Measurements from ENCODE around the gene CAMK2A. TPM values are rescaled to one million over a fixed set of nuclear protein-coding genes. Genes with fewer than 3 reads are reported as not detected.

Gene CAMK2A
- total RNA-seq, 2 donors from 2014 or later = 0.50 to 1.0 TPM

DNA sequence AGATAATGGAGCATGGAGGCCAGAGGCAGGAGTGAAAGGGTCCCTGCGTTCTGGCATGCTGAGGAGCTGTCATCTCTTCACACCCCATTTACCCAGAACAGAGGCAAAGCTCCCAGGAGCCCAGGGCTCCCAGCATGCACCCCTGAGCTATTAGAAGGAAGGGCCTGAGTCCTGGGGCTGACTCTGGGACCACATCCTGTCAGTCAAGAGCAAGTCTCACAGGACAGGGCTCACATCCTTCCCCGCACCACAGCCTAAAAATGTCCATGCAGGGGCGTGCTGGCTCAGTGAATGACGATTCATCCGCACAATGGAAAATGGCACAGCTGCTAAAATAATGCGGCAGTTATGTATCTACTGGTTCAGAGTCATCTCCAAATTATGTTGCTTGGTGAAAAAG, 31.4 kb downstream of the CAMK2A start:
- no peak overlapping the region for H3K27ac ChIP-seq
- 73% methylated on average over 6 of the region's 6 CpGs for WGBS
- no peak for TF ChIP-seq POLR2A (IDR thresholded peaks at IDR 0.05)
- TF ChIP-seq POLR2AphosphoS5 (IDR thresholded peaks at IDR 0.05) = no peak
- TF ChIP-seq, protein P1, sequence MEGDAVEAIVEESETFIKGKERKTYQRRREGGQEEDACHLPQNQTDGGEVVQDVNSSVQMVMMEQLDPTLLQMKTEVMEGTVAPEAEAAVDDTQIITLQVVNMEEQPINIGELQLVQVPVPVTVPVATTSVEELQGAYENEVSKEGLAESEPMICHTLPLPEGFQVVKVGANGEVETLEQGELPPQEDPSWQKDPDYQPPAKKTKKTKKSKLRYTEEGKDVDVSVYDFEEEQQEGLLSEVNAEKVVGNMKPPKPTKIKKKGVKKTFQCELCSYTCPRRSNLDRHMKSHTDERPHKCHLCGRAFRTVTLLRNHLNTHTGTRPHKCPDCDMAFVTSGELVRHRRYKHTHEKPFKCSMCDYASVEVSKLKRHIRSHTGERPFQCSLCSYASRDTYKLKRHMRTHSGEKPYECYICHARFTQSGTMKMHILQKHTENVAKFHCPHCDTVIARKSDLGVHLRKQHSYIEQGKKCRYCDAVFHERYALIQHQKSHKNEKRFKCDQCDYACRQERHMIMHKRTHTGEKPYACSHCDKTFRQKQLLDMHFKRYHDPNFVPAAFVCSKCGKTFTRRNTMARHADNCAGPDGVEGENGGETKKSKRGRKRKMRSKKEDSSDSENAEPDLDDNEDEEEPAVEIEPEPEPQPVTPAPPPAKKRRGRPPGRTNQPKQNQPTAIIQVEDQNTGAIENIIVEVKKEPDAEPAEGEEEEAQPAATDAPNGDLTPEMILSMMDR (IDR thresholded peaks at IDR 0.05) = no peak

DNA sequence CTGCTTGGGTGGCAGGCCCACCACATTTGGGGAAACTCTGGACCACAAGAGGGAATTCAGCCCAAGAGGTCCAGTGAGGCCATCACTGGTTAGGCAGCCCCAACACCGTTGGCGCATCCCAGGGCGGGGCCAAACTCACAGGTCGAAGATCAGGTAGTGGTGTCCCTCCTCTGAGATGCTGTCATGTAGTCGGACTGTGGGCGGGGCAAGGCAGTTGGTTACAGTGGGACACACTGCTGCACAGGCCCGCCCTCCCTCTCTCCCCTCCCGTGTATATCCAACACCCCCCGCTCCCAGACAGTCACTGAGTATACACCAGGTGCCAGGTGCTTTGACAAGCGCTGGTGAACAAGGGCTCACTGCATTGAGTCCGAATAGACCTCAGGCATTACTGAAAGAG, 32.1 kb downstream of the CAMK2A start:
- WGBS = 82% methylated on average over 11 of the region's 11 CpGs
- no peak for TF ChIP-seq POLR2A (IDR thresholded peaks at IDR 0.05)
- no peak for TF ChIP-seq POLR2AphosphoS5 (IDR thresholded peaks at IDR 0.05)
- TF ChIP-seq, protein P1 (IDR thresholded peaks at IDR 0.05) = no peak
- intact Hi-C loops (cut with DNase I) = no loop called here
- Histone ChIP-seq H3K27ac (no peak overlapping the region), H3K4me1 (replicated peaks) (no peaks in the 10 kb centered on the region), H3K36me3 (no peaks in the 10 kb centered on the region), H3K4me3 (no peak overlapping the region), H3K27me3 (replicated peaks; ENCODE audit: insufficient read depth) (no peaks in the 10 kb centered on the region), H3K9me3 (no peaks in the 10 kb centered on the region)
- DNase-seq (ENCODE audit: low spot score) = no peak

More for the DNA sequence above, 31.4 kb downstream of the CAMK2A start:
- DNase-seq (ENCODE audit: low spot score) = no peak
- Histone ChIP-seq H3K36me3 (no peaks in the 10 kb centered on the region), H3K9me3 (no peaks in the 10 kb centered on the region), H3K4me3 (no peak overlapping the region), H3K27me3 (replicated peaks; ENCODE audit: insufficient read depth) (no peaks in the 10 kb centered on the region), H3K4me1 (replicated peaks) (no peaks in the 10 kb centered on the region)
- intact Hi-C loops (cut with DNase I) = no loop called here

DNA sequence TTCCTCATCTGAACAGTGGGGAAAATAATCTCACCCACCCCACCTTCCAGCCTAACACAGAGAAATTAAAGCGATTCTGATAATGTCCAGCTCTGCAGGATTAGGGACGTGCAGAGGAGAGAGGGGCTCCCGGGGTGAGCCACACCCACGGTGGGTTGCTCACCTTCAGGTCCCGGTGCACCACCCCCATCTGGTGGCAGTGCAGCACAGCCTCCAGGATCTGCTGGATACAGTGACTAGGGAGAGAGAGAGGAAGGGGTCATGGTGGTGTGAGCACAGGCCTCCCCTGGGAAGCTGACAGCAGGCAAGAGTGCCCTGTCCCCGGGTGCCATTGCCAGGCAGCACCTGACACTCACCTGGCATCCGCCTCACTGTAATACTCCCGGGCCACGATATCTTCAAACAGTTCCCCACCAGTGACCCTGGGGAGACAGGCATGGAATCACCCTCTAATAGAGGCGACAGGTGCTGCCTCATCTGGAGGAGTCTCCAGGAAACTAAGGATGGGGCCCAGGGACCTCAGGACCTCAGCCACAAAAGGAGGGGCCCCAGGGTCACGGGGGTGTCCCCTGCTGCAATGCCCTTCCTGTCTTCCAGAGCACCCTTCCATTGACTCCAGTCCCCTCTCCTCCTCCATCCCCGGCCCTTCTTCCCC, 33.0 kb downstream of the CAMK2A start:
- Histone ChIP-seq H3K4me3 (no peak overlapping the region), H3K36me3 (no peaks in the 10 kb centered on the region), H3K27ac (no peak overlapping the region), H3K9me3 (no peaks in the 10 kb centered on the region), H3K4me1 (replicated peaks) (no peaks in the 10 kb centered on the region), H3K27me3 (replicated peaks; ENCODE audit: insufficient read depth) (no peaks in the 10 kb centered on the region)
- TF ChIP-seq POLR2AphosphoS5 (IDR thresholded peaks at IDR 0.05) (no peak), POLR2A (IDR thresholded peaks at IDR 0.05) (no peak)
- TF ChIP-seq, protein P1 (IDR thresholded peaks at IDR 0.05) = no peak
- intact Hi-C loops (cut with DNase I) = no loop called here
- 77% methylated on average over 12 of the region's 12 CpGs for WGBS
- no peak for DNase-seq (ENCODE audit: low spot score)

DNA sequence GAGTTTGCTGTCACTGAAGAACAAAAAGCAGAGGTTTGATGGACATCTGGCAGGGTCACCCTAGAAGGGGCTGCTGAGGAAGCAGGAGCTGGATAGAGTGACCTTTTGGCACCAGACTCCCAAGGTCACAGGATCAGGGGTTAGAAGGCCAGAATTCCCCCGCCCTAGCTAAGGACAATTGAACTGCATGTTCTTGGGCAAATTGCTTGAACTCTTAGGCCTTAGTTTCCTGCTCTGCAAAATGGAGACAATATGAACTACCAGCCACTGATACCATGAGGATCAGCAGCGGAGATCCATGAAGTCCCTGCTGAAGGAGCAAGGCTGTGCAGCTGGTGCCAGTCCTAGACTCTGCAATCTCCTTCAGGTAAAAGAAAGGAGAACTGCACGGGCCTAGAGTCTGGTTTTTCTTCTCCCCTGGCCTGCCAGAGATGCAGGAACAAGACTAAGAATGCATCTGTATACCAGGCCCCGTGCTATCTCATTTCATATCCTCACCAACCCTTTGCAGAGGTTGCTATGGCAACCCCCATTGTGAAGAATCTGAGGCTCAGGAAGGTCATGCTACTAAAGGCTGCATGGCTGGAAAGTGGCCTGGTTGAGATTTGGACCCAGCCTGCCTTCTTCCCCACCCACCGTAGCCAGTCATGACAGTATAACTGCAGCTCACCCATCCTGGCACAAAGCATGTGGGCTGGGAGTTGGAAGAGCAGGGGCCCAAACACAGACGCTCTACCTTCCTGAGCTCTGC, 33.7 kb downstream of the CAMK2A start:
- Histone ChIP-seq H3K4me1 (replicated peaks) (no peaks in the 10 kb centered on the region), H3K9me3 (no peaks in the 10 kb centered on the region), H3K36me3 (no peaks in the 10 kb centered on the region), H3K4me3 (no peak overlapping the region), H3K27ac (no peak overlapping the region), H3K27me3 (replicated peaks; ENCODE audit: insufficient read depth) (no peaks in the 10 kb centered on the region)
- intact Hi-C loops (cut with DNase I) = no loop called here
- WGBS = 77% methylated on average over 6 of the region's 6 CpGs
- TF ChIP-seq POLR2AphosphoS5 (IDR thresholded peaks at IDR 0.05) (no peak), POLR2A (IDR thresholded peaks at IDR 0.05) (no peak)
- TF ChIP-seq, protein P1 (IDR thresholded peaks at IDR 0.05) = no peak
- DNase-seq (ENCODE audit: low spot score) = no peak

DNA sequence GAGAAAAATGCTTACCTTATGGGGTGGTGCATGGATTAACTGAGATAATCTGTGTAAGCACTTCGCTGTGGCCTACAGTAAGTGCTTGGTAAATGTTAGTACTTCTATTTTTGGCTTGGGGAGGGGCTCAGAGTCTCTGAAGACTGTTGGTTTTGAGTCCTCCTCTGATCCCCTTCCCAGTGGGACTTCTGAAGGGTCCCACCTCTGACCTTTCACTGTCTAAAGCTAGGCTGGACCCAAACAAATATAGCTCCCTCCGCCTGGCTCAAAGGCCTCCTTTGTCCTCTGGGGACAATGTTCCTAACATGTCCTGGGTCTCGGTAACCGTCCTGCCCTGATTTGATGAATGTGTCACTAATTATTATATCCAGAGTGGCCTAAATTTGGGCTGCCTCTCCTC, 34.8 kb downstream of the CAMK2A start:
- intact Hi-C loops (cut with DNase I) = no loop called here
- no peaks in the 10 kb centered on the region for H3K27me3 ChIP-seq (replicated peaks; ENCODE audit: insufficient read depth)
- H3K9me3 ChIP-seq = no peaks in the 10 kb centered on the region
- no peaks in the 10 kb centered on the region for H3K4me1 ChIP-seq (replicated peaks)
- WGBS = 90% methylated on average over 4 of the region's 4 CpGs
- H3K27ac ChIP-seq = no peak overlapping the region
- H3K36me3 ChIP-seq = no peaks in the 10 kb centered on the region
- H3K4me3 ChIP-seq = no peak overlapping the region
- DNase-seq (ENCODE audit: low spot score) = no peak
- no peak for TF ChIP-seq POLR2AphosphoS5 (IDR thresholded peaks at IDR 0.05)
- no peak for TF ChIP-seq POLR2A (IDR thresholded peaks at IDR 0.05)
